Endothelial cell of umbilical vein (primary cell): ENCODE results near the gene ANXA8L1. TPM values are rescaled to one million over a fixed set of nuclear protein-coding genes. Genes with fewer than 3 reads are reported as not detected.
"Not testable (repeated sequence)": the region's sequence is repeated elsewhere in the genome, so short reads cannot be mapped to it uniquely, and the experiment has no call there.

Experiments used
- BruUV-seq: library from RNA; stranded (reverse); fragments of 400-500 nt; replicated peaks from 2 replicates; lab custom pipeline; 2021; lab: Mats Ljungman, UMichigan
- CTCF ChIA-PET: fragments of 300-600, 350-600 bp; sonication (Branson Sonifier 250); formaldehyde crosslinking; loops from one replicate; lab custom pipeline; 2021; ENCODE audit warnings: antibody characterized with exemption, inconsistent platforms; lab: Charles Lee
- POLR2A ChIA-PET: fragments of 300-600, 350-600 bp; sonication (Branson Sonifier 250); formaldehyde crosslinking; loops from one replicate; lab custom pipeline; 2021; ENCODE audit warnings: antibody characterized with exemption, inconsistent platforms; lab: Charles Lee
- DNase-seq: peaks from one replicate; pipeline ENCODE4 v3.0.0-alpha.2; 2011; ENCODE audit warnings: low read depth, low spot score
- FAIRE-seq: peaks from 2 replicates; lab custom pipeline; 2011; peaks lifted over from hg19 to GRCh38; lab: Jason Lieb, UNC
- H2AFZ ChIP-seq: 2 replicates; pipeline ENCODE4 v1.6.0; 2012; ENCODE audit warnings: low read depth, low read length, control low read depth, inconsistent platforms
- H3K27ac ChIP-seq: 2 replicates; pipeline ENCODE4 v1.5.1; 2011; ENCODE audit warnings: low read depth, mild to moderate bottlenecking, control low read depth, low read length, moderate library complexity; ENCODE audit not compliant: insufficient read depth
- H3K27me3 ChIP-seq, 2 experiments: 2 replicates each; pipeline versions ENCODE4 v1.6.0 to v1.6.1; 2011; ENCODE audit warnings: low read length in 2 of 2, mixed read lengths in 1 of 2; ENCODE audit not compliant: control insufficient read depth in 2 of 2, insufficient read depth in 2 of 2
- H3K36me3 ChIP-seq, 2 experiments: 2 replicates in 1 of 2; 3 replicates in 1 of 2; pipeline ENCODE4 v1.5.1; 2011; ENCODE audit warnings: low read length in 2 of 2, mild to moderate bottlenecking in 1 of 2, moderate library complexity in 1 of 2; ENCODE audit not compliant: control insufficient read depth in 2 of 2, insufficient read depth in 2 of 2; ENCODE audit errors: extremely low read depth in 1 of 2
- H3K4me1 ChIP-seq: 3 replicates; pipeline ENCODE4 v1.5.1; 2011; ENCODE audit warnings: mild to moderate bottlenecking, low read length; ENCODE audit not compliant: control insufficient read depth, insufficient read depth; ENCODE audit errors: extremely low read depth
- H3K4me2 ChIP-seq: 2 replicates; pipeline ENCODE4 v1.6.1; 2011; ENCODE audit warnings: low read length, control low read depth, mixed read lengths; ENCODE audit not compliant: insufficient read depth
- H3K4me3 ChIP-seq, 3 experiments: fragments of 200-600 bp in 1 of 3; sonication (generic), shearing (Covaris generic) in 1 of 3; replicated peaks in 1 of 3; 2 replicates each; pipeline ENCODE4 v1.5.1; 2011 to 2016; ENCODE audit warnings: control low read depth in 3 of 3, low read length in 3 of 3, mild to moderate bottlenecking in 2 of 3, inconsistent platforms in 1 of 3, low read depth in 1 of 3, moderate library complexity in 1 of 3; ENCODE audit not compliant: insufficient read depth in 1 of 3
- H3K79me2 ChIP-seq: 2 replicates; pipeline ENCODE4 v1.6.0; 2012; ENCODE audit warnings: low read length, inconsistent platforms; ENCODE audit not compliant: control insufficient read depth, insufficient read depth
- H3K9ac ChIP-seq: replicated peaks from 2 replicates; pipeline ENCODE3; 2011; ENCODE audit warnings: low read length, control low read depth; ENCODE audit not compliant: insufficient read depth; ENCODE audit errors: extremely low read depth
- H3K9me1 ChIP-seq: replicated peaks from 3 replicates; pipeline ENCODE4 v1.6.0; 2011; ENCODE audit warnings: mild to moderate bottlenecking, low read length; ENCODE audit not compliant: control insufficient read depth, insufficient read depth; ENCODE audit errors: extremely low read depth
- H3K9me3 ChIP-seq: replicated peaks from 2 replicates; pipeline ENCODE4 v1.5.1; 2012; ENCODE audit warnings: low read length, inconsistent platforms; ENCODE audit not compliant: control insufficient read depth, insufficient read depth
- H4K20me1 ChIP-seq: replicated peaks from 2 replicates; pipeline ENCODE3; 2011; ENCODE audit warnings: mild to moderate bottlenecking, low read length; ENCODE audit not compliant: control insufficient read depth, insufficient read depth; ENCODE audit errors: extremely low read depth
- dilution Hi-C: fragments of 300-500 bp; cut with MboI; formaldehyde crosslinking; loops from one replicate; pipeline ENCODE4 v1.15.0; 2019; ENCODE audit warnings: low sequenced_read_pairs; ENCODE audit not compliant: extremely low pct_ligation_motif_present
- intact Hi-C: fragments of 100-400 bp; cut with micrococcal nuclease; formaldehyde crosslinking; loops from one replicate; pipeline ENCODE4 v1.10.0; 2022
- polyA plus RNA-seq, 4 experiments: library from polyadenylated mRNA; depleted of rRNA in 3 of 4; stranded (reverse) in 3 of 4; unstranded in 1 of 4; fragments of >200 nt; gene quantifications; 2 replicates each; pipeline versions ENCODE4 v1.2.1 to v1.2.3, GENCODE V29; 2011 to 2012; ENCODE audit warnings: missing spikeins in 1 of 4
- total RNA-seq: library from RNA; stranded (reverse); gene quantifications from 2 replicates; pipeline ENCODE4 v1.2.3, GENCODE V29; 2021

ANXA8L1 gene
- total and polyA plus RNA-seq, 2 donors (not counting 3 experiments of a cell fraction or from before 2014, with no cell fraction given) = not detected

DNA sequence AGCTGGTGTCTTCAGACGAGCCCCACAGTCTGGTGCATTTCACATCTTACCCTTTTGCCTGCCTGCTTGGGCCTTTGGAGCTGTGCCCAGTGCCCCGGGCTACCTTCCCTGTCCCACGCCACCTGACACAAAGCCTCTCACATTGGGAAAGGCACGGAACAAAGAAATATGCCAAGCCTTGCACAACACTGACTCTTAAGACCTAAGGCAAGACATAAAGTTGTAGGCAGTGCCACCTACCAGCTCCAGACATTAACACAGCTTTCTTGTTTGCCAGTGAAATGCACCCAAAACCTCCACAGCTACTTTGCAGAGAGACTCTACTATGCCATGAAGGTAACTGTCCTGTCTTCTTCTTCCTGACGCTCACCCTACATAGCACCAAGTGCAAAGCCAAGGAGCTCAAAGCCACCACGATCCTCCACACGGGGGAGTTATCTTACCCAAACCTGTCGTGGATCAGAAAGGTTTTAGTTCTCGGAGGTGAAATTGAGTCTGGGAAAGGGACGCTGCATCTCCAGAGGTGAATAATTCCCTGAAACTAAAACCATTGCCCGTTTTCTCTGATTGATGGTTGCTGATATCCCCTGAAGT, 11.8 kb downstream of the ANXA8L1 start:
- dilution Hi-C loops, H3K36me3 ChIP-seq, CTCF ChIA-PET: not testable (repeated sequence)

DNA sequence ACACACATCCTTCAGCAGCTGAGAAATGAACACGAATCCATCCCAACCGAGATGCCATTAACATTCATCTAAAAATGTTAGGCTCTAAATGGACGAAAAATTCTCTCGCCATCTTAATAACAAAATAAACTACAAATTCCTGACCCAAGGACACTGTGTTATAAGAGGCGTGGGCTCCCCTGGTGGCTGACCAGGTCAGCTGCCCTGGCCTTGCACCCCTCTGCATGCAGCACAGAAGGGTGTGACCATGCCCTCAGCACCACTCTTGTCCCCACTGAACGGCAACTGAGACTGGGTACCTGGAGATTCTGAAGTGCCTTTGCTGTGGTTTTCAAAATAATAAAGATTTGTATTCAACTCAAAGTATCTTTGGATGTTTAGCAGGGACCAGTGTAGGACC, 15.8 kb downstream of the ANXA8L1 start:
- not testable (repeated sequence) for H3K36me3 ChIP-seq

More for the DNA sequence above, 11.8 kb downstream of the ANXA8L1 start:
- H3K4me2 ChIP-seq, H3K27me3 ChIP-seq, BruUV-seq, H2AFZ ChIP-seq, POLR2A ChIA-PET, H3K9me3 ChIP-seq, FAIRE-seq, H3K9ac ChIP-seq, H3K27ac ChIP-seq, H4K20me1 ChIP-seq, H3K4me3 ChIP-seq, DNase-seq, intact Hi-C loops, H3K79me2 ChIP-seq, H3K4me1 ChIP-seq, H3K9me1 ChIP-seq: not testable (repeated sequence)

DNA sequence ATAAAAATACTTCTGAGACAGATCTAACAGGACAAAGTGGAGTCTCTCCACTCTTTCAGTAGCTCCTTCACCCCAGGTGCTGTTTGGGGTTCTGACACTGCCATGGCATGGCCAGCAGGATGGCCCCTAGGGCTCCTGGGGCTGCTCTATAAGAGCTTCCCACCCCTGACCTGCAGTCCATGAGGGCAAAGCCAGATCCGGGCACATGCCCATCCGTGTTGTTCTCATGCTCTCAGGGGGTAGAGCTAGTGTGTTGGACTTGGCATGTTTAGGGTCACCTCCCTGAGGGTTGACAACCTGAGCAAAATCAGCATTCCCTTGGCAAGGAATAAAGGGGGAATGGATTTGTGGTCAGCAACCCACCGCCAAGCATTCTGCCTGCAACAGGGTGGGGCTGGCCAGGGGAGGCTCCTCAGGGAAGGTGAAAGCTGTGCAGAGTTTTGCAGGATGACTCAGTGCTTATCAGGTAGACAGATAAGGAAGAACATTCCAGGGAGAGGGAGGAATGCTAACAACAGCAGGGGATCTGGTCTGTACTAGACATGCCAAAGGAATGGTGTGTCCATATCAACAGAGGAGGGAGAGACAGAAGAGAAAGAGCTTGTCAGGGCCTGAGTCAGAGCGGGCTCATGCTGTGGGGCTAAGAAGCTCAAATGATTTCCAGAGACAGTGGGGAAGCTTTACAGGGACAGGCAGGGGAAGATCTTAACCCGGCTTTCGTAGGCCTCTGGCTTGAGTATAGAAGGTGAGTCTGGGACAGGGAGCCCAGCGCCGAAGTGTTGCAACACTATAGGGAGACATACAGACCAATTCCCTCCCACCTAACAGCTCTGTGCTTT, 21.1 kb downstream of the ANXA8L1 start:
- DNase-seq, H3K27ac ChIP-seq, CTCF ChIA-PET, H3K4me2 ChIP-seq, H3K79me2 ChIP-seq, H3K9ac ChIP-seq, H3K4me1 ChIP-seq, H3K4me3 ChIP-seq, H3K9me1 ChIP-seq, H3K36me3 ChIP-seq, H3K9me3 ChIP-seq, intact Hi-C loops, FAIRE-seq, dilution Hi-C loops, H3K27me3 ChIP-seq, POLR2A ChIA-PET, H2AFZ ChIP-seq, BruUV-seq, H4K20me1 ChIP-seq: not testable (repeated sequence)

More for the DNA sequence above, 15.8 kb downstream of the ANXA8L1 start:
- H3K4me2 ChIP-seq, POLR2A ChIA-PET, FAIRE-seq, H3K9me1 ChIP-seq, H3K9me3 ChIP-seq, H3K4me3 ChIP-seq, intact Hi-C loops, H3K79me2 ChIP-seq, H3K9ac ChIP-seq, H3K4me1 ChIP-seq, H3K27ac ChIP-seq, DNase-seq, CTCF ChIA-PET, H2AFZ ChIP-seq, H3K27me3 ChIP-seq, dilution Hi-C loops, H4K20me1 ChIP-seq, BruUV-seq: not testable (repeated sequence)

DNA sequence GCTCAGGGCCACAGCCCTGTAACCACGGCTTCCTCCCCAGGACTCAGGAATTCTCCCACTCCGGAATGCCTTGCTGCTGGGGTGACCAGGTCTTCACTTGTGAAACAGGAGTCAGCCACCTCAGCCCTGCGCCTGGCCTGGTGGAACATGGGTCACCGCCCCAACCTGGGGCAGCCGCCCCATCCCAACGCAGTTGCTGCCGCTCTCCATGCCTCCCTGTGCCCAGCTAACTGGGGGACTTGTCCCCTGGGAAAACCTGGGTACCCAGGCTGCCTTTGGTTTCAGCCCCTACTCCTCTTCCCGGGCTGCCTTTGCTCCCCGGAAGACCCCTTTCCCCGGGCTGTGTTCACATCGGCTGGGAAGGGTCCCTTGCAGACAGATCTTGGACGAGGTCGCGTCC, 22.2 kb downstream of the ANXA8L1 start:
- H3K9me3 ChIP-seq, POLR2A ChIA-PET, H3K9ac ChIP-seq, H2AFZ ChIP-seq, H3K4me3 ChIP-seq, CTCF ChIA-PET, H3K27me3 ChIP-seq, dilution Hi-C loops, BruUV-seq, FAIRE-seq, H3K4me1 ChIP-seq, H3K4me2 ChIP-seq, H4K20me1 ChIP-seq, H3K79me2 ChIP-seq, H3K9me1 ChIP-seq, DNase-seq, H3K27ac ChIP-seq, H3K36me3 ChIP-seq, intact Hi-C loops: not testable (repeated sequence)
